Hepatocyte (in vitro differentiated cells): ENCODE data around the gene DUOXA1. TPM values are rescaled to one million over a fixed set of nuclear protein-coding genes. Genes with fewer than 3 reads are reported as not detected.

Experiments used
- DNase-seq: peaks from one replicate; pipeline ENCODE4 v3.0.0-alpha.2; 2016; ENCODE audit warnings: low spot score
- H2AFZ ChIP-seq: fragments of 200-600 bp; sonication (generic); 2 replicates; pipeline ENCODE4 v1.6.0; 2016; ENCODE audit warnings: antibody characterized with exemption, mild to moderate bottlenecking
- H3K27ac ChIP-seq: fragments of 200-600 bp; sonication (generic); 2 replicates; pipeline ENCODE4 v1.5.1; 2016; ENCODE audit warnings: mild to moderate bottlenecking
- H3K27me3 ChIP-seq: fragments of 200-600 bp; sonication (generic); 2 replicates; pipeline ENCODE4 v1.6.1; 2016
- H3K36me3 ChIP-seq: fragments of 200-600 bp; sonication (generic); replicated peaks from 2 replicates; pipeline ENCODE4 v1.5.1; 2016; ENCODE audit warnings: low read depth; ENCODE audit not compliant: insufficient read depth
- H3K4me1 ChIP-seq: fragments of 200-600 bp; sonication (generic); 2 replicates; pipeline ENCODE4 v1.5.1; 2016; ENCODE audit warnings: mild to moderate bottlenecking, moderate library complexity; ENCODE audit not compliant: insufficient read depth
- H3K4me2 ChIP-seq: fragments of 200-600 bp; sonication (generic); 2 replicates; pipeline ENCODE4 v1.6.0; 2016
- H3K4me3 ChIP-seq: fragments of 200-600 bp; sonication (generic); 2 replicates; pipeline ENCODE4 v1.5.1; 2016; ENCODE audit warnings: mild to moderate bottlenecking
- H3K79me2 ChIP-seq: fragments of 200-600 bp; sonication (generic); 2 replicates; pipeline ENCODE4 v1.6.0; 2017; ENCODE audit warnings: mild to moderate bottlenecking
- H3K9me2 ChIP-seq: fragments of 200-600 bp; sonication (generic); replicated peaks from 2 replicates; pipeline ENCODE4 v1.6.0; 2017; ENCODE audit warnings: mild to moderate bottlenecking; ENCODE audit not compliant: insufficient read depth
- H3K9me3 ChIP-seq: fragments of 200-600 bp; sonication (generic); 2 replicates; pipeline ENCODE4 v1.5.1; 2016; ENCODE audit warnings: low read depth, mild to moderate bottlenecking
- H4K20me1 ChIP-seq: fragments of 200-600 bp; sonication (generic); 2 replicates; pipeline ENCODE4 v1.6.0; 2016; ENCODE audit warnings: mild to moderate bottlenecking; ENCODE audit not compliant: insufficient read depth, poor library complexity, severe bottlenecking
- CTCF ChIP-seq: fragments of 200-600 bp; sonication (generic); IDR thresholded peaks from 2 replicates; pipeline ENCODE4 v1.5.1; 2016; ENCODE audit warnings: antibody characterized with exemption, mild to moderate bottlenecking; ENCODE audit not compliant: poor library complexity
- EZH2 ChIP-seq: fragments of 200-600 bp; sonication (generic); IDR thresholded peaks from 2 replicates; pipeline ENCODE4 v1.6.1; 2016; ENCODE audit warnings: antibody characterized with exemption, mild to moderate bottlenecking, borderline replicate concordance
- EZH2phosphoT487 ChIP-seq: fragments of 200-600 bp; sonication (generic); IDR thresholded peaks from one replicate; pipeline ENCODE4 v1.6.1; 2018; ENCODE audit warnings: antibody characterized with exemption, mild to moderate bottlenecking, low read depth, moderate library complexity; ENCODE audit not compliant: unreplicated experiment, severe bottlenecking
- WGBS: methylation state at CpG from one replicate; pipeline ENCODE4 v1.1.6; 2016; ENCODE audit warnings: low lambda C conversion rate; ENCODE audit errors: missing lambda C conversion rate; 5-methylcytosine and 5-hydroxymethylcytosine counted together
- polyA plus RNA-seq: library from polyadenylated mRNA; unstranded; fragments of >200 nt; fragmentation: Nextera tagmentation; extraction: Ambion mirVana; gene quantifications from 2 replicates; pipeline ENCODE4 v1.2.1, GENCODE V29; 2016
- total RNA-seq: library from RNA; depleted of rRNA; stranded (reverse); fragments of >200 nt; gene quantifications from 2 replicates; pipeline ENCODE4 v1.2.3, GENCODE V29; 2014

DUOXA1 gene
- total and polyA plus RNA-seq, 2 experiments from 2014 or later, result 10.9 to 15.2 TPM

GRCh38 chr15:45151998-45152828 lies 22.5 kb upstream of the DUOXA1 start:
- no peaks in the 10 kb centered on the region for H3K4me1 ChIP-seq
- H3K79me2 ChIP-seq, result no peaks in the 10 kb centered on the region
- TF ChIP-seq EZH2 (no peak), EZH2phosphoT487 (no peak), CTCF (no peak)
- H3K4me2 ChIP-seq, result no peak overlapping the region
- no peaks in the 10 kb centered on the region for H3K9me2 ChIP-seq
- H3K27me3 ChIP-seq, result no peaks in the 10 kb centered on the region
- H3K27ac ChIP-seq, result no peak overlapping the region
- H3K9me3 ChIP-seq, result no peaks in the 10 kb centered on the region
- no peak overlapping the region for H2AFZ ChIP-seq
- H3K36me3 ChIP-seq, result no peaks in the 10 kb centered on the region
- WGBS, result 97% methylated on average over 36 of the region's 36 CpGs
- H3K4me3 ChIP-seq, result no peak overlapping the region
- H4K20me1 ChIP-seq, result no peaks in the 10 kb centered on the region
- DNase-seq, result no peak

GRCh38 chr15:45150997-45151396 lies 21.3 kb upstream of the DUOXA1 start:
- TF ChIP-seq CTCF, result no peak
- no peak for TF ChIP-seq EZH2phosphoT487
- TF ChIP-seq EZH2, result no peak
- H3K79me2 ChIP-seq, result no peaks in the 10 kb centered on the region
- H4K20me1 ChIP-seq, result no peaks in the 10 kb centered on the region
- H3K27ac ChIP-seq, result no peak overlapping the region
- H3K4me3 ChIP-seq, result no peak overlapping the region
- no peak overlapping the region for H3K4me2 ChIP-seq
- no peaks in the 10 kb centered on the region for H3K4me1 ChIP-seq
- DNase-seq, result no peak
- H3K27me3 ChIP-seq, result no peaks in the 10 kb centered on the region
- no peak overlapping the region for H2AFZ ChIP-seq
- H3K9me3 ChIP-seq, result no peaks in the 10 kb centered on the region
- 92% methylated on average over 6 of the region's 6 CpGs for WGBS
- H3K36me3 ChIP-seq, result no peaks in the 10 kb centered on the region
- H3K9me2 ChIP-seq, result no peaks in the 10 kb centered on the region

- H3K4me2 ChIP-seq, result no peak overlapping the region
- H4K20me1 ChIP-seq, result no peaks in the 10 kb centered on the region
- no peaks in the 10 kb centered on the region for H3K36me3 ChIP-seq
- no peak overlapping the region for H3K4me3 ChIP-seq
- H3K9me3 ChIP-seq, result no peaks in the 10 kb centered on the region
- no peaks in the 10 kb centered on the region for H3K9me2 ChIP-seq
- H3K27me3 ChIP-seq, result no peaks in the 10 kb centered on the region
- WGBS, result 82% methylated on average over 6 of the region's 6 CpGs
- H3K27ac ChIP-seq, result no peak overlapping the region
- no peak for DNase-seq
- TF ChIP-seq CTCF, result no peak
- no peak for TF ChIP-seq EZH2phosphoT487
- no peak for TF ChIP-seq EZH2
- H3K4me1 ChIP-seq, result no peaks in the 10 kb centered on the region
- no peak overlapping the region for H2AFZ ChIP-seq
- H3K79me2 ChIP-seq, result no peaks in the 10 kb centered on the region
Observed at GRCh38 chr15:45150481-45150880, 20.8 kb upstream of the DUOXA1 start.
